PFSK-1 (cell line): ENCODE measurements around the gene TAX1BP3.

ENCODE experiments used
- POLR2AphosphoS5 ChIP-seq: IDR thresholded peaks from 2 replicates; pipeline ENCODE4 v1.6.1; 2012; ENCODE audit warnings: low read depth, mild to moderate bottlenecking, control low read depth, low read length, moderate library complexity
- REST ChIP-seq, 2 experiments: IDR thresholded peaks; 2 replicates each; pipeline versions ENCODE4 v1.6.1 to v1.8.0; 2011 to 2012; ENCODE audit warnings: low read depth in 2 of 2, low read length in 2 of 2, control low read depth in 1 of 2, inconsistent platforms in 1 of 2, mild to moderate bottlenecking in 1 of 2, moderate library complexity in 1 of 2; ENCODE audit not compliant: insufficient read depth in 1 of 2
- SIN3A ChIP-seq: IDR thresholded peaks from 2 replicates; pipeline ENCODE4 v1.6.1; 2012; ENCODE audit warnings: mild to moderate bottlenecking, low read length, moderate library complexity, borderline replicate concordance; ENCODE audit not compliant: insufficient read depth
- TAF1 ChIP-seq: IDR thresholded peaks from 2 replicates; pipeline ENCODE4 v1.6.1; 2012; ENCODE audit warnings: low read length, control low read depth, borderline replicate concordance; ENCODE audit not compliant: insufficient read depth

DNA sequence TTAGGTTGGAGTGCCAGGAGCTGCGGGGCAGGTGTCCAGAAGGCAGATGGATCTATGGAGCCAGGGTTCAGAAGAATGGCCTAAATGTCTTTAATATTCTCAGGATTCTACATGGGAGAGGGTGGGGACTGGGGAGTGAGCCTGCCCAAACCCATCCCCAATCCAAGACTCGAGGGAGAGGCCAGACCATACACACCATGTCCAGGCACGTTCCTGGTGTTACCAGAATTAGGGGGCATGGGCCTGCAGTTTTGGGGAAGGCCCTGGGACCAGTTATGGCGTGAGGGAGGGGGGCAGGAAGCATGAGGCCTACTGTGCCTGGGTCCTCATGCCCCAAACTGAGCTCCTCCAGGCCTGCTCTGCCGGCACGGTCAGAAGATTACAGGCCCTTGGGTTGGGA, 1.9 kb downstream of the TAX1BP3 start:
- TF ChIP-seq POLR2AphosphoS5, result no peak
- no peak for TF ChIP-seq TAF1
- no peak for TF ChIP-seq SIN3A
- TF ChIP-seq REST (IDR thresholded peaks at IDR 0.05; ENCODE audit: insufficient read depth in 1 of 2, low read depth in 2 of 2, low read length in 2 of 2), result no peak
